AG04449 (cell line): ENCODE results near the gene ARHGAP12.

ENCODE experiments used
- CTCF ChIA-PET: fragments of 350-600 bp; formaldehyde crosslinking; extraction: SDS; loops from one replicate; lab custom pipeline; 2021; ENCODE audit warnings: antibody characterized with exemption; lab: Yijun Ruan, JAX
- POLR2A ChIA-PET: fragments of 400-600, 350-600 bp; formaldehyde crosslinking; extraction: SDS; loops from one replicate; lab custom pipeline; 2020; ENCODE audit warnings: antibody characterized with exemption, inconsistent platforms; lab: Yijun Ruan, JAX
- DNase-seq: peaks from one replicate; pipeline ENCODE4 v3.0.0-alpha.2; 2010; ENCODE audit warnings: low read depth, low spot score
- H3K4me3 ChIP-seq: 2 replicates; pipeline ENCODE4 v1.5.1; 2011; ENCODE audit warnings: low read depth, mild to moderate bottlenecking, control low read depth, low read length
- CTCF ChIP-seq: IDR thresholded peaks from one replicate; pipeline ENCODE4 v1.5.1; 2011; ENCODE audit warnings: mild to moderate bottlenecking, moderate library complexity, low read length, control low read depth, inconsistent platforms; ENCODE audit not compliant: insufficient read depth; ENCODE audit errors: missing control alignments

Gene ARHGAP12

GRCh38 chr10:31836569-31837406 lies 91.8 kb downstream of the ARHGAP12 start:
- DNase-seq, result no peak
- ChIA-PET CTCF (interaction anchor here (0.7 to 4.5 kb wide), 9 partner anchors 10 to 169 kb away, joined by 3 to 20 read pairs (median 4); no protein-coding TSS in a partner anchor), POLR2A (no interaction called here)
- H3K4me3 ChIP-seq, result no peak overlapping the region
- peak; percentile 66 for TF ChIP-seq CTCF

GRCh38 chr10:31833753-31834152 lies 94.9 kb downstream of the ARHGAP12 start:
- TF ChIP-seq CTCF, result no peak
- no peak for DNase-seq
- CTCF ChIA-PET, result interaction anchor here (4.5 kb wide), 1 partner anchor 7 kb away, joined by 20 read pairs; no protein-coding TSS in a partner anchor
- H3K4me3 ChIP-seq, result no peak overlapping the region
- POLR2A ChIA-PET, result no interaction called here

- POLR2A ChIA-PET, result no interaction called here
- CTCF ChIA-PET, result interaction anchor here (1.2 kb wide), 1 partner anchor 173 kb away, joined by 3 read pairs; no protein-coding TSS in a partner anchor
Observed at GRCh38 chr10:31832261-31832660, 96.4 kb downstream of the ARHGAP12 start.

GRCh38 chr10:31830887-31831286 lies 97.7 kb downstream of the ARHGAP12 start:
- H3K4me3 ChIP-seq, result no peak overlapping the region
- ChIA-PET CTCF (no interaction called here), POLR2A (no interaction called here)
- no peak for DNase-seq
- no peak for TF ChIP-seq CTCF

More at GRCh38 chr10:31832261-31832660, 96.4 kb downstream of the ARHGAP12 start:
- no peak overlapping the region for H3K4me3 ChIP-seq
- TF ChIP-seq CTCF, result no peak
- no peak for DNase-seq

- no peak for TF ChIP-seq CTCF
- DNase-seq, result no peak
- CTCF ChIA-PET, result interaction anchor here (2.2 kb wide), 1 partner anchor 13 kb away, joined by 4 read pairs; no protein-coding TSS in a partner anchor
- POLR2A ChIA-PET, result no interaction called here
- no peak overlapping the region for H3K4me3 ChIP-seq
Observed at GRCh38 chr10:31829776-31830175, 98.9 kb downstream of the ARHGAP12 start.

- POLR2A ChIA-PET, result interaction anchor here (0.7 kb wide), 1 partner anchor 16 kb away, joined by 4 read pairs; no protein-coding TSS in a partner anchor
- H3K4me3 ChIP-seq, result no peak overlapping the region
- TF ChIP-seq CTCF, result no peak
- DNase-seq, result no peak
- CTCF ChIA-PET, result no interaction called here
Observed at GRCh38 chr10:31823358-31823757, 105.3 kb downstream of the ARHGAP12 start.
